Measurements from ENCODE around the gene P3H1. TPM values are rescaled to one million over a fixed set of nuclear protein-coding genes. Genes with fewer than 3 reads are reported as not detected.

P3H1 gene
- total and polyA plus RNA-seq, 2 of the 13 experiments (the other 11 are each of a cell fraction or from before 2014, with no cell fraction given): 64.6 to 120 TPM

DNA sequence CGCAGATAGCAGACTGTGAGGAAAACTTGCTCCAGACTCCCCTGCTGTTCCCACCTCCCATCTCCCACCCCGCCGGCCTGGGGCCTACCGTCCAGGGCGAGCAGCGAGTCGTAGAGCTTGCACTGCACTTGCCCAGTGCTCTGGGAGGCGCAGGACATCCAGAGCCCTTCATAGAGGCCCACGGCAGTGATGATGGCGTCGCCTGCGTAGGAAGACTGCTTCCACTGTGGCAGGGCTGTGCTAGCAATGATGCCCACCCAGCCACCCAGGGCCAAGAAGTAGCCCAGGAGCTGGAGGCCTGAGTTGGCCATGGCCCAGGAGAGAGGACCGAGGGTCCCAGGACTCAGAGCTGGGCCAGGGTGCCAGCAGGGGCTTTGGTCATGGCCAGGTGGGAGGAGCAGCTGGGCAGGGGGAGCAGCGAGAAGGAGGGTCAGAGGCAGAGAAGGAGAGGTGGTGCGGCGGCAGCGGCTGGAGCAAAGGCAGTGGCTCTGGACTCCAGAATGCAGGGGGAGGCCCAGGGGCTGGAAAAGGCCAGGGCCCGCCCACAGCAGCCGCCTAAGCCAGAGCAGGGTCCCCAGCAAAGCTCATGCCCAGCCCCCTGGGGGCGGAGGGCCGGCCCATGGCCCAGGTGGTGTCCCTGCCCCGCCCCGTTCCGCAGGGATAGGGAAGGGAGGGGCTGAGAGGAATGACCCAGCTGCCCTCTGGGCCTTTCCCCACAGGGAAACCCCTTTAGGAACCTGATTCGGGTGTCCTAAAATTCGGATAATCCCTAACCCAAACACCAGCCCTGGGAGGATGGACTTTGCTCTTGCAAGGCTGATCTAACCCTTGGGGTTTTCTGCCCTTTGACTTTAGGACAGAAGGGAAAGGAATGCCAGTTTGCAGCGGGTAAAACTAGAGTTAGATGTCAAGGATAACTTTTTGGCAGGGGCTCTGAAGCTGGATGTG lies 26.8 kb downstream of the P3H1 start, which contains the start of gene CLDN19 (continued):
- TF ChIP-seq, protein P1, sequence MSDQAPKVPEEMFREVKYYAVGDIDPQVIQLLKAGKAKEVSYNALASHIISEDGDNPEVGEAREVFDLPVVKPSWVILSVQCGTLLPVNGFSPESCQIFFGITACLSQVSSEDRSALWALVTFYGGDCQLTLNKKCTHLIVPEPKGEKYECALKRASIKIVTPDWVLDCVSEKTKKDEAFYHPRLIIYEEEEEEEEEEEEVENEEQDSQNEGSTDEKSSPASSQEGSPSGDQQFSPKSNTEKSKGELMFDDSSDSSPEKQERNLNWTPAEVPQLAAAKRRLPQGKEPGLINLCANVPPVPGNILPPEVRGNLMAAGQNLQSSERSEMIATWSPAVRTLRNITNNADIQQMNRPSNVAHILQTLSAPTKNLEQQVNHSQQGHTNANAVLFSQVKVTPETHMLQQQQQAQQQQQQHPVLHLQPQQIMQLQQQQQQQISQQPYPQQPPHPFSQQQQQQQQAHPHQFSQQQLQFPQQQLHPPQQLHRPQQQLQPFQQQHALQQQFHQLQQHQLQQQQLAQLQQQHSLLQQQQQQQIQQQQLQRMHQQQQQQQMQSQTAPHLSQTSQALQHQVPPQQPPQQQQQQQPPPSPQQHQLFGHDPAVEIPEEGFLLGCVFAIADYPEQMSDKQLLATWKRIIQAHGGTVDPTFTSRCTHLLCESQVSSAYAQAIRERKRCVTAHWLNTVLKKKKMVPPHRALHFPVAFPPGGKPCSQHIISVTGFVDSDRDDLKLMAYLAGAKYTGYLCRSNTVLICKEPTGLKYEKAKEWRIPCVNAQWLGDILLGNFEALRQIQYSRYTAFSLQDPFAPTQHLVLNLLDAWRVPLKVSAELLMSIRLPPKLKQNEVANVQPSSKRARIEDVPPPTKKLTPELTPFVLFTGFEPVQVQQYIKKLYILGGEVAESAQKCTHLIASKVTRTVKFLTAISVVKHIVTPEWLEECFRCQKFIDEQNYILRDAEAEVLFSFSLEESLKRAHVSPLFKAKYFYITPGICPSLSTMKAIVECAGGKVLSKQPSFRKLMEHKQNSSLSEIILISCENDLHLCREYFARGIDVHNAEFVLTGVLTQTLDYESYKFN (CRISPR knock-in tag; conservative IDR thresholded peaks at IDR 0.05): peak; percentile 69; the same call in 1 of the 2 replicates
- TF ChIP-seq GFI1 (CRISPR knock-in tag; IDR thresholded peaks at IDR 0.05; ENCODE audit: borderline replicate concordance) (peak; percentile 31; the same call in 1 of the 2 replicates), PTBP1 (IDR thresholded peaks at IDR 0.05; ENCODE audit: low read depth, low read length, poor library complexity, severe bottlenecking) (no peak), SOX6 (IDR thresholded peaks at IDR 0.05) (no peak), SOX6 (CRISPR knock-in tag; IDR thresholded peaks at IDR 0.05) (peak; percentile 62), SATB2 (CRISPR knock-in tag; IDR thresholded peaks at IDR 0.05) (no peak), MED13 (CRISPR knock-in tag; IDR thresholded peaks at IDR 0.05) (no peak), STAT5B (CRISPR knock-in tag; IDR thresholded peaks at IDR 0.05) (no peak), ZMYM2 (CRISPR knock-in tag; IDR thresholded peaks at IDR 0.05) (no peak), ZNF205 (CRISPR knock-in tag; IDR thresholded peaks at IDR 0.05) (0 out of 2 replicates have a peak, but pooled peaks have one; percentile 29)
- TF ChIP-seq, protein P2, sequence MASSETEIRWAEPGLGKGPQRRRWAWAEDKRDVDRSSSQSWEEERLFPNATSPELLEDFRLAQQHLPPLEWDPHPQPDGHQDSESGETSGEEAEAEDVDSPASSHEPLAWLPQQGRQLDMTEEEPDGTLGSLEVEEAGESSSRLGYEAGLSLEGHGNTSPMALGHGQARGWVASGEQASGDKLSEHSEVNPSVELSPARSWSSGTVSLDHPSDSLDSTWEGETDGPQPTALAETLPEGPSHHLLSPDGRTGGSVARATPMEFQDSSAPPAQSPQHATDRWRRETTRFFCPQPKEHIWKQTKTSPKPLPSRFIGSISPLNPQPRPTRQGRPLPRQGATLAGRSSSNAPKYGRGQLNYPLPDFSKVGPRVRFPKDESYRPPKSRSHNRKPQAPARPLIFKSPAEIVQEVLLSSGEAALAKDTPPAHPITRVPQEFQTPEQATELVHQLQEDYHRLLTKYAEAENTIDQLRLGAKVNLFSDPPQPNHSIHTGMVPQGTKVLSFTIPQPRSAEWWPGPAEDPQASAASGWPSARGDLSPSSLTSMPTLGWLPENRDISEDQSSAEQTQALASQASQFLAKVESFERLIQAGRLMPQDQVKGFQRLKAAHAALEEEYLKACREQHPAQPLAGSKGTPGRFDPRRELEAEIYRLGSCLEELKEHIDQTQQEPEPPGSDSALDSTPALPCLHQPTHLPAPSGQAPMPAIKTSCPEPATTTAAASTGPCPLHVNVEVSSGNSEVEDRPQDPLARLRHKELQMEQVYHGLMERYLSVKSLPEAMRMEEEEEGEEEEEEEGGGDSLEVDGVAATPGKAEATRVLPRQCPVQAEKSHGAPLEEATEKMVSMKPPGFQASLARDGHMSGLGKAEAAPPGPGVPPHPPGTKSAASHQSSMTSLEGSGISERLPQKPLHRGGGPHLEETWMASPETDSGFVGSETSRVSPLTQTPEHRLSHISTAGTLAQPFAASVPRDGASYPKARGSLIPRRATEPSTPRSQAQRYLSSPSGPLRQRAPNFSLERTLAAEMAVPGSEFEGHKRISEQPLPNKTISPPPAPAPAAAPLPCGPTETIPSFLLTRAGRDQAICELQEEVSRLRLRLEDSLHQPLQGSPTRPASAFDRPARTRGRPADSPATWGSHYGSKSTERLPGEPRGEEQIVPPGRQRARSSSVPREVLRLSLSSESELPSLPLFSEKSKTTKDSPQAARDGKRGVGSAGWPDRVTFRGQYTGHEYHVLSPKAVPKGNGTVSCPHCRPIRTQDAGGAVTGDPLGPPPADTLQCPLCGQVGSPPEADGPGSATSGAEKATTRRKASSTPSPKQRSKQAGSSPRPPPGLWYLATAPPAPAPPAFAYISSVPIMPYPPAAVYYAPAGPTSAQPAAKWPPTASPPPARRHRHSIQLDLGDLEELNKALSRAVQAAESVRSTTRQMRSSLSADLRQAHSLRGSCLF (CRISPR knock-in tag; IDR thresholded peaks at IDR 0.05; ENCODE audit: borderline replicate concordance): no peak
- TF ChIP-seq, protein P3, sequence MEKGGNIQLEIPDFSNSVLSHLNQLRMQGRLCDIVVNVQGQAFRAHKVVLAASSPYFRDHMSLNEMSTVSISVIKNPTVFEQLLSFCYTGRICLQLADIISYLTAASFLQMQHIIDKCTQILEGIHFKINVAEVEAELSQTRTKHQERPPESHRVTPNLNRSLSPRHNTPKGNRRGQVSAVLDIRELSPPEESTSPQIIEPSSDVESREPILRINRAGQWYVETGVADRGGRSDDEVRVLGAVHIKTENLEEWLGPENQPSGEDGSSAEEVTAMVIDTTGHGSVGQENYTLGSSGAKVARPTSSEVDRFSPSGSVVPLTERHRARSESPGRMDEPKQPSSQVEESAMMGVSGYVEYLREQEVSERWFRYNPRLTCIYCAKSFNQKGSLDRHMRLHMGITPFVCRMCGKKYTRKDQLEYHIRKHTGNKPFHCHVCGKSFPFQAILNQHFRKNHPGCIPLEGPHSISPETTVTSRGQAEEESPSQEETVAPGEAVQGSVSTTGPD (CRISPR knock-in tag; IDR thresholded peaks at IDR 0.05): no peak
- TF ChIP-seq, protein P4, sequence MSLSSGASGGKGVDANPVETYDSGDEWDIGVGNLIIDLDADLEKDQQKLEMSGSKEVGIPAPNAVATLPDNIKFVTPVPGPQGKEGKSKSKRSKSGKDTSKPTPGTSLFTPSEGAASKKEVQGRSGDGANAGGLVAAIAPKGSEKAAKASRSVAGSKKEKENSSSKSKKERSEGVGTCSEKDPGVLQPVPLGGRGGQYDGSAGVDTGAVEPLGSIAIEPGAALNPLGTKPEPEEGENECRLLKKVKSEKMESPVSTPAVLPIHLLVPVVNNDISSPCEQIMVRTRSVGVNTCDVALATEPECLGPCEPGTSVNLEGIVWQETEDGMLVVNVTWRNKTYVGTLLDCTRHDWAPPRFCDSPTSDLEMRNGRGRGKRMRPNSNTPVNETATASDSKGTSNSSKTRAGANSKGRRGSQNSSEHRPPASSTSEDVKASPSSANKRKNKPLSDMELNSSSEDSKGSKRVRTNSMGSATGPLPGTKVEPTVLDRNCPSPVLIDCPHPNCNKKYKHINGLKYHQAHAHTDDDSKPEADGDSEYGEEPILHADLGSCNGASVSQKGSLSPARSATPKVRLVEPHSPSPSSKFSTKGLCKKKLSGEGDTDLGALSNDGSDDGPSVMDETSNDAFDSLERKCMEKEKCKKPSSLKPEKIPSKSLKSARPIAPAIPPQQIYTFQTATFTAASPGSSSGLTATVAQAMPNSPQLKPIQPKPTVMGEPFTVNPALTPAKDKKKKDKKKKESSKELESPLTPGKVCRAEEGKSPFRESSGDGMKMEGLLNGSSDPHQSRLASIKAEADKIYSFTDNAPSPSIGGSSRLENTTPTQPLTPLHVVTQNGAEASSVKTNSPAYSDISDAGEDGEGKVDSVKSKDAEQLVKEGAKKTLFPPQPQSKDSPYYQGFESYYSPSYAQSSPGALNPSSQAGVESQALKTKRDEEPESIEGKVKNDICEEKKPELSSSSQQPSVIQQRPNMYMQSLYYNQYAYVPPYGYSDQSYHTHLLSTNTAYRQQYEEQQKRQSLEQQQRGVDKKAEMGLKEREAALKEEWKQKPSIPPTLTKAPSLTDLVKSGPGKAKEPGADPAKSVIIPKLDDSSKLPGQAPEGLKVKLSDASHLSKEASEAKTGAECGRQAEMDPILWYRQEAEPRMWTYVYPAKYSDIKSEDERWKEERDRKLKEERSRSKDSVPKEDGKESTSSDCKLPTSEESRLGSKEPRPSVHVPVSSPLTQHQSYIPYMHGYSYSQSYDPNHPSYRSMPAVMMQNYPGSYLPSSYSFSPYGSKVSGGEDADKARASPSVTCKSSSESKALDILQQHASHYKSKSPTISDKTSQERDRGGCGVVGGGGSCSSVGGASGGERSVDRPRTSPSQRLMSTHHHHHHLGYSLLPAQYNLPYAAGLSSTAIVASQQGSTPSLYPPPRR (CRISPR knock-in tag; IDR thresholded peaks at IDR 0.05; ENCODE audit: borderline replicate concordance): no peak

Measured in HepG2 (cell line).